Endometrium (tissue), 2 donors: Measurements from ENCODE around the gene MRPL28.
"Not testable (repeated sequence)": the region's sequence is repeated elsewhere in the genome, so short reads cannot be mapped to it uniquely, and the experiment has no call there.

Experiments
- FAIRE-seq: peaks from 2 replicates; lab custom pipeline; 2012; peaks lifted over from hg19 to GRCh38; lab: Jason Lieb, UNC
- donor health status: control.
- donor health status: control.

Gene MRPL28

GRCh38 chr16:359067-359763, 11.1 kb downstream of the MRPL28 start:
- no peak for FAIRE-seq

GRCh38 chr16:356741-357140, 13.6 kb downstream of the MRPL28 start:
- FAIRE-seq: no peak

- FAIRE-seq: no peak
Observed at GRCh38 chr16:354971-355461, 15.3 kb downstream of the MRPL28 start.

GRCh38 chr16:354291-354881, 16.0 kb downstream of the MRPL28 start:
- FAIRE-seq: no peak

GRCh38 chr16:353404-354290, 16.7 kb downstream of the MRPL28 start:
- no peak for FAIRE-seq

- FAIRE-seq: no peak
Observed at GRCh38 chr16:352547-353403, 17.6 kb downstream of the MRPL28 start, which contains the start of gene AXIN1. AXIN1 (minus strand) TSS chr16:352723; CDS start chr16:347025, 5,698 bp downstream.

GRCh38 chr16:351804-352520, 18.4 kb downstream of the MRPL28 start:
- FAIRE-seq: no peak

GRCh38 chr16:350203-350602, 20.1 kb downstream of the MRPL28 start:
- no peak for FAIRE-seq

GRCh38 chr16:349211-349610, 21.1 kb downstream of the MRPL28 start:
- no peak for FAIRE-seq

- not testable (repeated sequence) for FAIRE-seq
Observed at GRCh38 chr16:348495-348894, 21.8 kb downstream of the MRPL28 start.

- FAIRE-seq: no peak
Observed at GRCh38 chr16:347203-347602, 23.1 kb downstream of the MRPL28 start.

GRCh38 chr16:346587-346986, 23.8 kb downstream of the MRPL28 start:
- FAIRE-seq: no peak

- FAIRE-seq: no peak
Observed at GRCh38 chr16:345772-346171, 24.6 kb downstream of the MRPL28 start.

- FAIRE-seq: no peak
Observed at GRCh38 chr16:342455-343213, 27.7 kb downstream of the MRPL28 start.

- not testable (repeated sequence) for FAIRE-seq
Observed at GRCh38 chr16:341974-342336, 28.4 kb downstream of the MRPL28 start.

GRCh38 chr16:341095-341973, 29.0 kb downstream of the MRPL28 start:
- FAIRE-seq: not testable (repeated sequence)

GRCh38 chr16:340370-341091, 29.8 kb downstream of the MRPL28 start:
- no peak for FAIRE-seq

GRCh38 chr16:339680-340079, 30.7 kb downstream of the MRPL28 start:
- no peak for FAIRE-seq
